A549 (cell line): ENCODE measurements around the gene PRF1. TPM values are rescaled to one million over a fixed set of nuclear protein-coding genes. Genes with fewer than 3 reads are reported as not detected.

ENCODE experiments used
- ATAC-seq, 2 experiments: fragments of 200-7000 bp in 1 of 2; fragments of >200 bp in 1 of 2; cut with Nextera tagmentation in 1 of 2; cut with Tn5 transposase in 1 of 2; 3 replicates each; pipeline versions ENCODE4 v1.8.0 to v1.9.1; 2018 to 2020; ENCODE audit warnings: mild to moderate bottlenecking in 1 of 2, moderate library complexity in 1 of 2
- CTCF ChIA-PET: fragments of 300-600 bp; sonication (Branson Sonifier 250); formaldehyde crosslinking; extraction: SDS; loops from one replicate; lab custom pipeline; 2021; ENCODE audit warnings: antibody characterized with exemption, inconsistent platforms; lab: Yijun Ruan, JAX
- POLR2A ChIA-PET: fragments of 350-600 bp; formaldehyde crosslinking; extraction: SDS; loops from one replicate; lab custom pipeline; 2021; ENCODE audit warnings: antibody characterized with exemption, inconsistent platforms; lab: Yijun Ruan, JAX
- DNase-seq, 2 experiments: peaks; one replicate each; pipeline versions ENCODE4 v3.0.0 to v3.0.0-alpha.2; 2011 to 2016; ENCODE audit warnings: low read depth in 1 of 2, low spot score in 1 of 2
- FAIRE-seq: peaks from 2 replicates; lab custom pipeline; 2011; peaks lifted over from hg19 to GRCh38; lab: Jason Lieb, UNC
- H3K27ac ChIP-seq, 2 experiments: fragments of >200 bp; sonication (Bioruptor Twin); formaldehyde crosslinking; 3 replicates each; pipeline ENCODE4 v1.5.1; 2016 to 2017
- H3K4me1 ChIP-seq: fragments of >200 bp; sonication (Bioruptor Twin); formaldehyde crosslinking; 3 replicates; pipeline ENCODE4 v1.6.1; 2016
- H3K4me2 ChIP-seq: fragments of >200 bp; sonication (Bioruptor Twin); formaldehyde crosslinking; 3 replicates; pipeline ENCODE4 v1.6.1; 2016
- H3K4me3 ChIP-seq: fragments of >200 bp; sonication (Bioruptor Twin); formaldehyde crosslinking; 3 replicates; pipeline ENCODE4 v1.5.1; 2016
- H3K9me3 ChIP-seq: fragments of >200 bp; sonication (Bioruptor Twin); formaldehyde crosslinking; 3 replicates; pipeline ENCODE4 v1.6.1; 2016
- BCL3 ChIP-seq: fragments of >200 bp; sonication (Bioruptor Twin); formaldehyde crosslinking; IDR thresholded peaks from 3 replicates; pipeline ENCODE4 v1.6.1; 2016
- BHLHE40 ChIP-seq: IDR thresholded peaks from 2 replicates; pipeline ENCODE4 v1.6.1; 2012; ENCODE audit warnings: low read depth, low read length, inconsistent platforms
- CBX2 ChIP-seq: fragments of 200-600 bp; sonication (generic); IDR thresholded peaks from 2 replicates; pipeline ENCODE4 v1.6.1; 2016; ENCODE audit warnings: low read depth, mild to moderate bottlenecking, borderline replicate concordance
- CEBPB ChIP-seq, 2 experiments: fragments of >200 bp in 1 of 2; sonication (Bioruptor Twin) in 1 of 2; formaldehyde crosslinking in 1 of 2; IDR thresholded peaks; 2 replicates each; pipeline ENCODE4 v1.6.1; 2012 to 2016
- CHD4 ChIP-seq: fragments of 200-600 bp; sonication (generic); IDR thresholded peaks from 2 replicates; pipeline ENCODE4 v1.6.1; 2016; ENCODE audit warnings: antibody characterized with exemption, mild to moderate bottlenecking, borderline replicate concordance
- CTCF ChIP-seq: fragments of >200 bp; sonication (Bioruptor Twin); formaldehyde crosslinking; IDR thresholded peaks from 3 replicates; pipeline ENCODE4 v1.5.1; 2016
- E2F6 ChIP-seq: IDR thresholded peaks from 2 replicates; pipeline ENCODE4 v1.6.1; 2012; ENCODE audit warnings: low read depth, borderline replicate concordance
- EHF ChIP-seq: fragments of 250-450 bp; sonication (Bioruptor Pico); IDR thresholded peaks from 2 replicates; pipeline ENCODE4 v1.5.0; 2020; ENCODE audit warnings: mild to moderate bottlenecking
- FOSB ChIP-seq: fragments of 250-450 bp; sonication (Bioruptor Pico); IDR thresholded peaks from 2 replicates; pipeline ENCODE4 v1.5.0; 2020; ENCODE audit warnings: mild to moderate bottlenecking, moderate library complexity
- FOSL2 ChIP-seq, 2 experiments: fragments of 450-650 bp in 1 of 2; fragments of >200 bp in 1 of 2; sonication (Bioruptor Twin) in 1 of 2; formaldehyde crosslinking; IDR thresholded peaks; 2 replicates each; pipeline versions ENCODE4 v1.5.0 to v1.6.1; 2016 to 2020; ENCODE audit warnings: mild to moderate bottlenecking in 1 of 2, moderate library complexity in 1 of 2
- GATA3 ChIP-seq: IDR thresholded peaks from 2 replicates; pipeline ENCODE4 v1.6.1; 2012; ENCODE audit warnings: borderline replicate concordance
- HOXB13 ChIP-seq: fragments of 250-450 bp; sonication (Bioruptor Pico); IDR thresholded peaks from 2 replicates; pipeline ENCODE4 v1.5.0; 2020; ENCODE audit warnings: low read depth, mild to moderate bottlenecking, moderate library complexity
- MAX ChIP-seq: IDR thresholded peaks from 2 replicates; pipeline ENCODE4 v1.6.1; 2012
- MAZ ChIP-seq: fragments of 150-350 bp; IDR thresholded peaks from 2 replicates; pipeline ENCODE4 v1.6.1; 2014; ENCODE audit warnings: antibody characterized with exemption, low read depth, low read length, borderline replicate concordance
- NR3C1 ChIP-seq: fragments of >200 bp; sonication (Bioruptor Twin); formaldehyde crosslinking; IDR thresholded peaks from 3 replicates; pipeline ENCODE4 v1.6.1; 2017
- PBX3 ChIP-seq: IDR thresholded peaks from 2 replicates; pipeline ENCODE4 v1.6.1; 2012
- POLR2A ChIP-seq: IDR thresholded peaks from 2 replicates; pipeline ENCODE4 v1.6.1; 2012; ENCODE audit warnings: mild to moderate bottlenecking, low read length
- POLR2AphosphoS2 ChIP-seq: conservative IDR thresholded peaks from 2 replicates; pipeline ENCODE4 v1.6.1; 2012; ENCODE audit warnings: low read length, improper control_type of control experiment, inconsistent platforms
- RAD21 ChIP-seq, 2 experiments: fragments of >200 bp in 1 of 2; sonication (Bioruptor Twin) in 1 of 2; formaldehyde crosslinking in 1 of 2; IDR thresholded peaks in 1 of 2; conservative IDR thresholded peaks in 1 of 2; 2 replicates in 1 of 2; 3 replicates in 1 of 2; pipeline ENCODE4 v1.6.1; 2012 to 2018; ENCODE audit warnings: inconsistent platforms in 1 of 2
- RCOR1 ChIP-seq: fragments of 150-350 bp; IDR thresholded peaks from 2 replicates; pipeline ENCODE4 v1.6.1; 2014; ENCODE audit warnings: antibody characterized with exemption, low read length, low read depth
- RNF2 ChIP-seq: fragments of 200-600 bp; sonication (generic); IDR thresholded peaks from 2 replicates; pipeline ENCODE4 v1.6.1; 2016; ENCODE audit warnings: low read depth, mild to moderate bottlenecking, antibody characterized with exemption, moderate library complexity, borderline replicate concordance
- SREBF2 ChIP-seq: fragments of 450-650 bp; IDR thresholded peaks from 2 replicates; pipeline ENCODE4 v1.6.1; 2014; ENCODE audit warnings: mild to moderate bottlenecking, moderate library complexity
- USF2 ChIP-seq: fragments of 450-650 bp; IDR thresholded peaks from 2 replicates; pipeline ENCODE4 v1.6.1; 2014; ENCODE audit warnings: antibody characterized with exemption
- ZC3H11A ChIP-seq: fragments of 450-650 bp; IDR thresholded peaks from 2 replicates; pipeline ENCODE4 v1.6.1; 2014; ENCODE audit warnings: antibody characterized with exemption, mild to moderate bottlenecking
- ZSCAN20 ChIP-seq: fragments of 250-450 bp; sonication (Bioruptor Pico); IDR thresholded peaks from 2 replicates; pipeline ENCODE4 v1.8.0; 2022; ENCODE audit warnings: mild to moderate bottlenecking, moderate library complexity
- WGBS: methylation state at CpG from one replicate; pipeline ENCODE4 v1.1.6; 2017; ENCODE audit errors: missing lambda C conversion rate; 5-methylcytosine and 5-hydroxymethylcytosine counted together
- polyA plus RNA-seq, 4 experiments: library from polyadenylated mRNA; depleted of rRNA in 3 of 4; stranded (reverse); fragments of >200 nt; fragmentation: RNase III in 1 of 4; extraction: RNeasy Plus Mini Kit Qiagen cat#74134 plus additional on column Dnase treatment in 1 of 4; gene quantifications; 2 replicates in 3 of 4; 3 replicates in 1 of 4; pipeline ENCODE4 v1.2.3, GENCODE V29; 2011 to 2017

PRF1 gene
- polyA plus RNA-seq, 2 of the 4 experiments (the other 2 are of a cell fraction) = not detected

- no peak for TF ChIP-seq NR3C1
- TF ChIP-seq CHD4 = no peak
- no peak for TF ChIP-seq PBX3
- TF ChIP-seq CBX2 = no peak
- TF ChIP-seq E2F6 = no peak
- no peak for TF ChIP-seq ZC3H11A
- TF ChIP-seq MAX = no peak
- no peak for TF ChIP-seq USF2
- no peak for TF ChIP-seq GATA3
- no peak for TF ChIP-seq CEBPB (IDR thresholded peaks at IDR 0.05)
- TF ChIP-seq, all 56 proteins: peak for 0
- 0 out of 3 replicates have a peak, but pooled peaks cover 8% of the 10 kb centered on the region for H3K9me3 ChIP-seq
- CTCF ChIA-PET = no interaction called here
- WGBS = 45% methylated on average over 3 of the region's 3 CpGs
- H3K4me1 ChIP-seq = no peaks in the 10 kb centered on the region
- H3K4me3 ChIP-seq = no peak overlapping the region
- H3K27ac ChIP-seq = no peak overlapping the region
- POLR2A ChIA-PET = no interaction called here
- FAIRE-seq (no peak), DNase-seq (no peak), ATAC-seq (no peak)
- no peak overlapping the region for H3K4me2 ChIP-seq
Observed at GRCh38 chr10:70650718-70651117, 48.2 kb upstream of the PRF1 start.

- FAIRE-seq = no peak
- Histone ChIP-seq H3K9me3 (0 out of 3 replicates have a peak, but pooled peaks cover 8% of the 10 kb centered on the region), H3K4me2 (no peak overlapping the region)
- no peak for TF ChIP-seq BHLHE40
- TF ChIP-seq, all 56 proteins: peak for 0
- ChIA-PET CTCF (interaction anchor here (1.4 kb wide), 1 partner anchor 109 kb away, joined by 3 read pairs; no protein-coding TSS in a partner anchor), POLR2A (no interaction called here)
- WGBS = 5% methylated on average over 3 of the region's 3 CpGs
- H3K4me3 ChIP-seq = no peak overlapping the region
- no peaks in the 10 kb centered on the region for H3K4me1 ChIP-seq
- no peak for DNase-seq
- no peak for ATAC-seq
- H3K27ac ChIP-seq = no peak overlapping the region
Observed at GRCh38 chr10:70650104-70650503, 47.6 kb upstream of the PRF1 start.

GRCh38 chr10:70649526-70649925, 47.0 kb upstream of the PRF1 start:
- TF ChIP-seq RNF2 = no peak
- no peak for TF ChIP-seq FOSL2 (IDR thresholded peaks at IDR 0.05)
- TF ChIP-seq FOSL2 (CRISPR knock-in tag; IDR thresholded peaks at IDR 0.05) = peak; percentile 43; the same call in 1 of the 2 replicates
- Histone ChIP-seq H3K4me3 (no peak overlapping the region), H3K4me1 (no peaks in the 10 kb centered on the region), H3K27ac (no peak overlapping the region), H3K4me2 (no peak overlapping the region), H3K9me3 (0 out of 3 replicates have a peak, but pooled peaks cover 8% of the 10 kb centered on the region)
- DNase-seq = peak in 1 of 2 experiments; percentile 33
- WGBS = 17% methylated on average over 4 of the region's 4 CpGs
- POLR2A ChIA-PET = no interaction called here
- ATAC-seq = peak; percentile 27 to 85; a peak in 3 of 6 replicates
- no peak for FAIRE-seq
- CTCF ChIA-PET = interaction anchor here (1.3 to 1.5 kb wide), 3 partner anchors 11 to 110 kb away, joined by 3 read pairs; no protein-coding TSS in a partner anchor

GRCh38 chr10:70648427-70648826, 45.9 kb upstream of the PRF1 start:
- Histone ChIP-seq H3K4me3 (no peak overlapping the region), H3K4me2 (no peak overlapping the region), H3K4me1 (no peaks in the 10 kb centered on the region), H3K27ac (no peak overlapping the region), H3K9me3 (0 out of 3 replicates have a peak, but pooled peaks cover 8% of the 10 kb centered on the region)
- ATAC-seq (no peak), DNase-seq (peak in 1 of 2 experiments; percentile 49), FAIRE-seq (no peak)
- ChIA-PET POLR2A (no interaction called here), CTCF (interaction anchor here (0.8 to 1.5 kb wide), 4 partner anchors 10 to 111 kb away, joined by 3 read pairs; no protein-coding TSS in a partner anchor)
- WGBS = 56% methylated on average over 3 of the region's 3 CpGs
- TF ChIP-seq BCL3 (no peak), E2F6 (no peak), SREBF2 (no peak), EHF (CRISPR knock-in tag) (no peak), HOXB13 (CRISPR knock-in tag) (no peak), POLR2A (no peak), CBX2 (no peak), FOSB (CRISPR knock-in tag) (no peak), MAZ (no peak), ZSCAN20 (no peak), RAD21 (conservative IDR thresholded peaks at IDR 0.05 in 1 of 2, IDR thresholded peaks at IDR 0.05 in 1 of 2) (no peak), RCOR1 (no peak), CTCF (no peak), POLR2AphosphoS2 (no peak)
